GM18499 (cell line): ENCODE results near the gene PRLH.

Source experiments
- ATAC-seq: cut with Tn5 transposase; IDR thresholded peaks from one replicate; pipeline ENCODE4 v1.9.1; 2021; ENCODE audit warnings: moderate number of reproducible peaks; ENCODE audit not compliant: insufficient read depth, unreplicated experiment

The PRLH gene

GRCh38 chr2:237566401-237567235 lies at the start of gene PRLH:
Gene PRLH, plus strand, starts transcription at chr2:237566574. Its CDS starts 0 bp downstream, at chr2:237566574.
- no peak for ATAC-seq

GRCh38 chr2:237517163-237517562 lies 49.2 kb upstream of the PRLH start:
- ATAC-seq, result no peak

GRCh38 chr2:237517990-237518389 lies 48.4 kb upstream of the PRLH start:
- no peak for ATAC-seq

DNA sequence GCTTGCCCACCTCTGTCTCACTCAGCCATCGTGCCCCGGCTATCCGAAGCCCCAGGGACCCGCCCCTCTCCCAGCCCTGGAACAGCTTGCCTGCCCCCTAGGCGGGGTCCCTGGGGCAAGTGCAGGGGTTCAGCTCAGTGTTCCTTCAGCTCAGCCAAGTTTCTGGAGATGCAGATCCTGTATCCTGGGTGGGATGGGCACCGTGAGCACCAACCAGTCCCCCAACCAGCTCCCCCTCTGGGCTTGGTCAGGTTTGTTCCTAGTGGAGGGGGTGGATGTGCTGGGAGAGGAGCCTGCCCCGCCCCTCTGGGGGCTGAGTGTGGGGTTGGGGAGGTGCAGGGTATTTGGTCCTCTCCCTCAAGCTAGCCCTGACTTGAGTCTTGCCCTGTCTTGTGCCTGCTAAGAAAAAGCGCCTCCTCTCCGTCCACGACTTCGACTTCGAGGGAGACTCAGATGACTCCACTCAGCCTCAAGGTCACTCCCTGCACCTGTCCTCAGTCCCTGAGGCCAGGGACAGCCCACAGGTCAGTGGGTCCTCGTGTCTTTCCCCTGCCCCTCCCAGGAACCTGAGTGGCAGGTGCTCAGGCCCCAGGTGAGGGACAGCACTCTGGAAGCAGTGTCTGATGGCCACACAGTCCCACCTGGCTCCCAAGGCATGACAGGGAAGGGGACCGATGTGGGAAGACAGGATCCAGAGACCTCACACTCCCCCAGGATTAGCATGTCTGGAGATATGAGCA lies 46.7 kb upstream of the PRLH start:
- ATAC-seq, result no peak

- ATAC-seq, result no peak
These were observed 46.1 kb upstream of the PRLH start for GRCh38 chr2:237520290-237520689.

DNA sequence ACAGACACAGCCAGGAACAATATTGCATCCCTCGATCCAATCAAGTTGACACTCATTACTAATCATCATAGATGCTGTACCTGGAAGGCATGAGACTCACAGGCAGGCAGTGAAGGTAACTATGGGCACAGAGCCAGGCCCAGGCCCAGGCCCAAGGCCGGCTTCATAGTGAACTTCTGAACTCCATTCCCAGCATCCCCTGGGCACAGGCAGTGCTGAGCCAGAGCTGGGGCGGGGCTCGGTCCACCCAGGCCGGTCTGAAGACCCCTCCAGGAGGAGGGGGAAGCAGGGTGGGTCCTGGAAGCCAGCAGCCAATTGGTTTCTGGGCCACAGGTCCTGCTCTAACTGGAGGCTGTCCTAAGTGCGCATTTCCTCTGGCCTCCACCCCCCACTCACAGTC lies 41.7 kb upstream of the PRLH start:
- no peak for ATAC-seq

- no peak for ATAC-seq
These were observed 40.7 kb upstream of the PRLH start for GRCh38 chr2:237525559-237526157.

DNA sequence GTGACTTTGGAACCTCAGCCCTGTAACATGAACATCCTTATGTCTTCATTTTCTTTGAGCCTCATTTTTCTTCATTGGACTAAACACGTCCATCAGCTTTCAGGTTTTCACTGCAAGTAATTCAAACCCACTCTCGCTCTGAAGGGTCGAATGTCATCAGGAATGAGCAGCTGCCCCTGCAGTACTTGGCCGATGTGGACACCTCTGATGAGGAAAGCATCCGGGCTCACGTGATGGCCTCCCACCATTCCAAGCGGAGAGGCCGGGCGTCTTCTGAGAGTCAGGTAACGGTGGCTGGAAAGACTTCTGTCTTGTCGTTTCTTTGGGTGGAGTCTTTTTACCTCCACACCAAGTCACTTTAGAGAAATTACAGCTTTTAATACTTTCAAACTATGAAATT lies 39.1 kb upstream of the PRLH start:
- no peak for ATAC-seq

DNA sequence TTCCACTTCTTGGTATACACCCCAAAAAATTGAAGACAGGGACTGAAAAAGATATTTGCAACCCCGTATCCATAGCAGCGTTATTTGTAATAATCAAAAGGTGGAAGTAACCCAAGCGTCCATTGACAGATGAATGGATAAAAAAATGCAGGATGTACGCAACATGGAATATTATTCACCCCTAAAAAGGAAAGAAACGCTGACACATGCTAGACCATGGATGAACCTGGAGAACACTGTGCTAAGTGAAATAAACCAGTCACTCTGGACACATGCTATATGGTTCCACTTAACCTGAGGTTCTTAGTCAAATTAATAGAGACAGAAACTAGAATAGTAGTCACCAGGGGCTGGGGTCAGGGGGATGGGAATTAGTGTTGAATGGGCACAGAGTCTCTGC lies 38.6 kb upstream of the PRLH start:
- ATAC-seq, result no peak

GRCh38 chr2:237529452-237530402 lies 36.6 kb upstream of the PRLH start:
- ATAC-seq, result no peak

GRCh38 chr2:237530472-237531433 lies 35.6 kb upstream of the PRLH start:
- ATAC-seq, result no peak

- ATAC-seq, result no peak
These were observed 34.2 kb upstream of the PRLH start for GRCh38 chr2:237532160-237532559.

DNA sequence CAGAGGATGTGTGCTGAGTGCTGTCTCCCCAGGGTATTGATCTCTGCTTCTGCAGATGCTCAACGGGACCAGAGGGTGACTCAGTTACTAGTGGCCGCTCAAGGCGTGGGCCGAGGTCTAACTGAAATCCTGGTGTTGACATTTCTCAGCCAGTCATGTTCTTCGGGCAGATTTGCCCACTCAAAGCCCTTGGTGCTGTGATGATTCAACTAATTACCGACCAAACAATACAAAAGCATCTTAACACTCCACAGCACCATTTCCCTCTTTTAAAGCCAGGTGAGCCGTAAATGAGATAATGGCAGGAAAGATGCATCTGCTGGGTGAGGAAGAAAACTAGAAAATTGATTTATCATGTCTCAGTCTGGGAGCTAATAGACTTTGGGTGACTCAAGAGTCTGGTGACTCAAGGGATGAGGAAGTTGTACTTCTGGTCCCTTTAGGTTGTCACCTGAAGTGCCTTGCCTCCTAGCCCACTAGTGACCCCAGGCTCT lies 32.7 kb upstream of the PRLH start:
- ATAC-seq, result no peak

GRCh38 chr2:237534380-237534779 lies 32.0 kb upstream of the PRLH start:
- ATAC-seq, result no peak

- no peak for ATAC-seq
These were observed 30.8 kb upstream of the PRLH start for GRCh38 chr2:237535385-237536082.

DNA sequence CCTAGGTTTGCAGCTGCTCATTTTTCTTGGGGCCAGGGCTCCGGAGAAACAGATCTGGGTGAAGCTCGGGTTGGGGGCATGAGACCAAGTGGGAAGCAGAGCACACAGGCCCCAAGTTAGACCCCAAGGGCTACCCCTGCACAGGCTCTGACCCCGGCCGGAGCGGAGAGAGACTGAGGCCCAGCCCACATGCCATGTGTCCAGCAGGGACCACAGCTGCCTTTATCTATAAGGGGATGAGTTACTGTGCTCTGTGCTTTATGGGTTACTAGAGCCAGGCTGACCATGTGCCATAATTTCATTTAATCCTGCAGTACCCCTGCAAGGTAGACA lies 30.3 kb upstream of the PRLH start:
- no peak for ATAC-seq

- ATAC-seq, result no peak
These were observed 29.8 kb upstream of the PRLH start for GRCh38 chr2:237536617-237537016.

DNA sequence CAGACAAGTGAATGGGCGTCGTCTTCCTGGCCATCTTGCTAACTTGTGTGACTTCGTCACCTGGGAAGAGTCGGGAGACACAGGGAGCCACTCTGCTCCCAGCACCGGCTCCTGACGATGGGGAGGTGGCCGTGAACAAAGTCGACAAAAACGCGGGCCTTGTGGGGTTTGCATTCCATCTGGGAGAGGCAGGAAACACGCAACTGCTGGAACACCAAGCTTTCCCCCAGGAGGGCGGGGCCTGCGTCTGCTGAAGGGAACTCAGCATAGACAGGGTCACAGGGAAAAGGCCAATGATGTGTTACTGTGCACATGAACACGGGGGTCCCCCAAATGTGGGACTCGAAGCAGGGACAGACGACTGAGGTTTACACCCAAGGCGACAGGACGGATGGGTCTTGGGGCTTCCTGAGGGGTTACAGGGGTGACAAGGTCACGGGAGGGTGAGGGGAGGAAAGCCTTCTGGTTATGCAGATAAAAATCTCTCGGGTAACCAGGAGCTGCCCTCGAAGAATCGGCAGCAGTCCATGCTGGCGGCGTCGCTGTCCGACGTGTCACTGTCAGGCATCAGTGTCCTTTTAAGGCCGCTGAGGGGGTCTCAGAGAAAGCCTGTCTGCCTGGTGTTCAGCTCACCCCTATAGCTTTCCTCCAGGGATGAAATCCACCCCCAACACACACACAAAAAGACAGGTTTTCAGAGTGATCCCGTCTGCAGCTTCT lies 28.2 kb upstream of the PRLH start:
- no peak for ATAC-seq
